Body of pancreas (tissue), 4 donors: ENCODE measurements around the gene B4GALT2. TPM values are rescaled to one million over a fixed set of nuclear protein-coding genes. Genes with fewer than 3 reads are reported as not detected.
A peak's percentile ranks its signal among the peaks of the same experiment; 100 is the strongest.

ENCODE experiments used
- ATAC-seq: fragments of 150-250 bp; one replicate; pipeline ENCODE4 v1.9.1; 2016
- DNase-seq, 4 donors: peaks; one replicate each; pipeline ENCODE4 v3.0.0-alpha.2; 2019
- H3K27ac ChIP-seq, 4 donors: fragments of 200-600 bp; sonication (generic); 1 replicate in 3 of 4; 2 replicates in 1 of 4; pipeline versions ENCODE4 v1.5.1 to v1.6.1; 2016 to 2019; ENCODE audit warnings: mild to moderate bottlenecking in 1 of 4, mixed read lengths in 1 of 4, moderate library complexity in 1 of 4
- H3K27me3 ChIP-seq, 2 donors: fragments of 200-600 bp; sonication (generic); one replicate each; pipeline ENCODE4 v1.6.0; 2016; ENCODE audit warnings: mild to moderate bottlenecking in 1 of 2
- H3K36me3 ChIP-seq, 2 donors: fragments of 200-600 bp; sonication (generic); replicated peaks in 1 of 2; 2 replicates each; pipeline ENCODE4 v1.5.1; 2016; ENCODE audit warnings: low read depth in 2 of 2; ENCODE audit not compliant: insufficient read depth in 1 of 2
- H3K4me1 ChIP-seq: fragments of 200-600 bp; sonication (generic); one replicate; pipeline ENCODE4 v1.6.0; 2016
- H3K4me3 ChIP-seq, 2 donors: fragments of 200-600 bp; sonication (generic); 1 replicate in 1 of 2; 2 replicates in 1 of 2; pipeline ENCODE4 v1.5.1; 2016 to 2019
- H3K9me3 ChIP-seq, 3 donors: fragments of 200-600 bp; sonication (generic); 1 replicate in 2 of 3; 2 replicates in 1 of 3; pipeline ENCODE4 v1.5.1; 2016
- CTCF ChIP-seq, 7 experiments: fragments of 450-650 bp in 4 of 7; fragments of 200-600 bp in 3 of 7; sonication (generic) in 3 of 7; IDR thresholded peaks; one replicate each; pipeline ENCODE4 v1.5.1; 2016 to 2019; ENCODE audit warnings: antibody characterized with exemption in 7 of 7
- POLR2A ChIP-seq, 3 donors: fragments of 450-650 bp; IDR thresholded peaks; one replicate each; pipeline ENCODE4 v1.6.1; 2016; ENCODE audit warnings: antibody characterized with exemption in 3 of 3, mild to moderate bottlenecking in 2 of 3
- WGBS, 2 donors: methylation state at CpG; one replicate each; pipeline ENCODE4 v1.1.5; 2017; 5-methylcytosine and 5-hydroxymethylcytosine counted together
- intact Hi-C: fragments of 100-400 bp; cut with DNase I; formaldehyde crosslinking; loops from one replicate; pipeline ENCODE4 v1.15.1; 2023
- total RNA-seq, 2 donors: library from RNA; depleted of rRNA; stranded (reverse); fragments of >200 nt; gene quantifications; one replicate each; pipeline ENCODE4 v1.1.0, GENCODE V29; 2016

The B4GALT2 gene
- total RNA-seq, 2 donors from 2014 or later: 18.2 to 29.3 TPM

- TF ChIP-seq CTCF (IDR thresholded peaks at IDR 0.05) (peak in 2 of 7 experiments; percentile 15 to 19), POLR2A (IDR thresholded peaks at IDR 0.05) (no peak)
These were observed 9.6 kb upstream of the B4GALT2 start for GRCh38 chr1:43969416-43969745.

GRCh38 chr1:43969746-43970466 lies 9.1 kb upstream of the B4GALT2 start, which contains the start of gene DPH2:
DPH2 (plus strand) TSS chr1:43970010; CDS start chr1:43970176, 166 bp downstream.
- ATAC-seq: peak; percentile 92
- TF ChIP-seq CTCF (IDR thresholded peaks at IDR 0.05): no peak
- peak in 2 of 3 donors; percentile 31 to 41 for TF ChIP-seq POLR2A (IDR thresholded peaks at IDR 0.05)
- H3K4me3 ChIP-seq: peak within 1 kb of the TSS; percentile 21 to 94
- no peaks in the 10 kb centered on the region for H3K9me3 ChIP-seq
- peaks cover 26% of the 10 kb centered on the region for H3K4me1 ChIP-seq
- H3K27ac ChIP-seq: no peak within 1 kb of the TSS
- H3K27me3 ChIP-seq: no peaks in the 10 kb centered on the region
- intact Hi-C loops: no loop called here
- DNase-seq: peak; percentile 96 to 98 (median 97)
- 0 to 2% methylated on average over 19 to 47 of the region's 47 CpGs for WGBS, 2 donors
- no peaks in the 10 kb centered on the region for H3K36me3 ChIP-seq

More at GRCh38 chr1:43969416-43969745, 9.6 kb upstream of the B4GALT2 start:
- Histone ChIP-seq H3K4me3 (no peak overlapping the region), H3K27ac (no peak overlapping the region), H3K9me3 (no peaks in the 10 kb centered on the region), H3K27me3 (no peaks in the 10 kb centered on the region), H3K36me3 (no peaks in the 10 kb centered on the region), H3K4me1 (peaks cover 26% of the 10 kb centered on the region)
- DNase-seq: no peak
- intact Hi-C loops: no loop called here
- WGBS, 2 donors: 56 to 57% methylated on average over 7 of the region's 7 CpGs
- ATAC-seq: no peak

GRCh38 chr1:43970502-43970901 lies 8.5 kb upstream of the B4GALT2 start:
- intact Hi-C loops: no loop called here
- no peak overlapping the region for H3K27ac ChIP-seq
- H3K4me3 ChIP-seq: peak overlapping the region; percentile 21 to 94
- H3K9me3 ChIP-seq: no peaks in the 10 kb centered on the region
- TF ChIP-seq POLR2A (IDR thresholded peaks at IDR 0.05) (no peak), CTCF (IDR thresholded peaks at IDR 0.05) (no peak)
- ATAC-seq: no peak
- WGBS, 2 donors: 29 to 47% methylated on average over 5 of the region's 5 CpGs
- H3K4me1 ChIP-seq: peaks cover 28% of the 10 kb centered on the region
- H3K27me3 ChIP-seq: no peaks in the 10 kb centered on the region
- no peak for DNase-seq
- no peaks in the 10 kb centered on the region for H3K36me3 ChIP-seq

- Histone ChIP-seq H3K27ac (no peak overlapping the region), H3K4me3 (no peak overlapping the region), H3K9me3 (no peaks in the 10 kb centered on the region), H3K27me3 (no peaks in the 10 kb centered on the region), H3K4me1 (peaks cover 32% of the 10 kb centered on the region), H3K36me3 (no peaks in the 10 kb centered on the region)
- 57 to 63% methylated on average over 8 to 9 of the region's 9 CpGs for WGBS, 2 donors
- intact Hi-C loops: no loop called here
- TF ChIP-seq CTCF (IDR thresholded peaks at IDR 0.05): no peak
- TF ChIP-seq POLR2A (IDR thresholded peaks at IDR 0.05): no peak
- DNase-seq (no peak), ATAC-seq (no peak)
These were observed 8.1 kb upstream of the B4GALT2 start for GRCh38 chr1:43970911-43971310.
